Omental fat pad (tissue), 4 donors: ENCODE data around the gene FLNA. TPM values are rescaled to one million over a fixed set of nuclear protein-coding genes. Genes with fewer than 3 reads are reported as not detected.

Experiments used
- ATAC-seq: fragments of 150-250 bp; one replicate; pipeline ENCODE4 v1.9.1; 2016; ENCODE audit warnings: mild to moderate bottlenecking, moderate library complexity; ENCODE audit not compliant: low FRiP score
- DNase-seq: peaks from one replicate; pipeline ENCODE4 v3.0.0-alpha.2; 2019; ENCODE audit warnings: low spot score
- CTCF ChIP-seq, 3 donors: fragments of 450-650 bp; IDR thresholded peaks; one replicate each; pipeline ENCODE4 v1.5.1; 2016 to 2017; ENCODE audit warnings: antibody characterized with exemption in 3 of 3, mild to moderate bottlenecking in 3 of 3, moderate library complexity in 2 of 3
- total RNA-seq, 4 donors: library from RNA; depleted of rRNA; stranded (reverse); fragments of >200 nt; gene quantifications; one replicate each; pipeline ENCODE4 v1.1.0, GENCODE V29; 2016

The FLNA gene
- total RNA-seq, 4 donors from 2014 or later, result 496 to 1,133 (median 729) TPM

- no peak for TF ChIP-seq CTCF (IDR thresholded peaks at IDR 0.05)
- DNase-seq (no peak), ATAC-seq (no peak)
These were observed 39.9 kb downstream of the FLNA start for GRCh38 chrX:154334496-154334895.

GRCh38 chrX:154333837-154334271, 40.6 kb downstream of the FLNA start:
- DNase-seq, result no peak
- no peak for TF ChIP-seq CTCF (IDR thresholded peaks at IDR 0.05)
- no peak for ATAC-seq

GRCh38 chrX:154333116-154333515, 41.3 kb downstream of the FLNA start:
- ATAC-seq, result no peak
- no peak for TF ChIP-seq CTCF (IDR thresholded peaks at IDR 0.05)
- DNase-seq, result no peak

GRCh38 chrX:154332561-154332960, 41.9 kb downstream of the FLNA start:
- TF ChIP-seq CTCF (IDR thresholded peaks at IDR 0.05), result no peak
- DNase-seq (no peak), ATAC-seq (no peak)

- TF ChIP-seq CTCF (IDR thresholded peaks at IDR 0.05), result no peak
- no peak for ATAC-seq
- DNase-seq, result no peak
These were observed 45.1 kb downstream of the FLNA start for GRCh38 chrX:154329294-154329693.

GRCh38 chrX:154328646-154329045, 45.8 kb downstream of the FLNA start:
- TF ChIP-seq CTCF (IDR thresholded peaks at IDR 0.05), result no peak
- DNase-seq (no peak), ATAC-seq (no peak)

- ATAC-seq, result no peak
These were observed 47.2 kb downstream of the FLNA start for GRCh38 chrX:154327038-154327820.

More at GRCh38 chrX:154327038-154327820, 47.2 kb downstream of the FLNA start:
- no peak for TF ChIP-seq CTCF (IDR thresholded peaks at IDR 0.05)
- DNase-seq, result no peak
